ENCODE measurements around the gene CFAP107.
"Not testable (repeated sequence)": the region's sequence is repeated elsewhere in the genome, so short reads cannot be mapped to it uniquely, and the experiment has no call there.

Gene CFAP107, protein sequence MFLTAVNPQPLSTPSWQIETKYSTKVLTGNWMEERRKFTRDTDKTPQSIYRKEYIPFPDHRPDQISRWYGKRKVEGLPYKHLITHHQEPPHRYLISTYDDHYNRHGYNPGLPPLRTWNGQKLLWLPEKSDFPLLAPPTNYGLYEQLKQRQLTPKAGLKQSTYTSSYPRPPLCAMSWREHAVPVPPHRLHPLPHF

DNA sequence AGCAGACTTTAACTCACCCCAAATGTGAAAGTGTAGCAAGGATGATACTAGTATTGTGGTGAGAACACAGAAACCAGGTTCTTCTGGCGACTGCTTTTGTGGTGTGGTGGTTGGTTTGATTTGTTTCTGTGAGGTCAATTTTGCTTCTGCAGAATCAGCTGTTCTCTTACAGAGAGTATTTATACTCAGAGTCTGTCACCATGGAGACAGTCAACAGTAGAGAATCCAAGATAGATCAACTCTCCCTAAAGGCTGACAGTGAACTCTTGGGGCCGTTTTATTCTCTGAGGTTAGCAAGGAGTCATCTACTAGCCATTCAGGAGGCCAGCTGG is at the start of gene CFAP107:
Gene CFAP107 (plus strand): TSS at position 209 of the 332 bp plus-strand sequence. CDS start 231 bp downstream, outside the sequence.
- no peak for DNase-seq (ENCODE audit: low read depth, low spot score)

DNA sequence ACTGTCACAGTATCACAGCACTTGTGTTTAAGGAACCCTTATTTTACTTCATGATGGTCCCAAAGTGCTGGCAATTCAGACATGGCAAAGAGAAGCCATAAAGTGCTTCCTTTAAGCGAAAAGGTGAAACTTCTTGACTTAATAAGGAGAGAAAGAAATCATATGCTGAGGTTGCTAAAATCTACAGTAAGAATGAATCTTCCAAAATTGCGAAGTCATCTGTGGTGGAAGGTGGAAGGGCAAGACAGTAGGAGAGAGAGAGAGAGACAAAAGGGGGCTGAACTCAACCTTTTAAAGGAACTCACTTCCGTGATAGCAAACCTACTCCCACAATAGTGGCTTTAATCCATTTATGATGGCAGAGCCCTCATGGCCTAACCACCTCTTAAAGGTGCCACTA is 49.3 kb upstream of the CFAP107 start:
- no peak for DNase-seq (ENCODE audit: low read depth, low spot score)

DNA sequence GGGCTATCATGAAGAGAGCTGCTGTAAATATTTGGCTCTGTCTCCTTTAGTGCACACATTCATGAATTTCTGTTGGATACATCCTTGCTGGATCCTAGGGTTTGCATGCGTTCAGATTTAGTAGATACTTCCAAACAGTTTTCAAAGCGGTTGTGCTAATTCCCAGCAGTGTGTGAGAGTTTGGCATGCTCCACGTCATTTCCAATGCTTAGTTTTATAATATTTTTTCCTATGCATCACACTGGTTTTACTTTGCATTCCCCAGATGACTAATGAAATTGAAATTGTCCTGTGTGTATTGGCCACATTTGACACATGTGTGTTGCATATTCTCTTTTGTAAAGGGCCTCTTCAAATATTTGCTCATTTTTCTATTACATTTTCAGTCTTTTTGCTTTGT is 48.6 kb upstream of the CFAP107 start:
- no peak for DNase-seq (ENCODE audit: low read depth, low spot score)

DNA sequence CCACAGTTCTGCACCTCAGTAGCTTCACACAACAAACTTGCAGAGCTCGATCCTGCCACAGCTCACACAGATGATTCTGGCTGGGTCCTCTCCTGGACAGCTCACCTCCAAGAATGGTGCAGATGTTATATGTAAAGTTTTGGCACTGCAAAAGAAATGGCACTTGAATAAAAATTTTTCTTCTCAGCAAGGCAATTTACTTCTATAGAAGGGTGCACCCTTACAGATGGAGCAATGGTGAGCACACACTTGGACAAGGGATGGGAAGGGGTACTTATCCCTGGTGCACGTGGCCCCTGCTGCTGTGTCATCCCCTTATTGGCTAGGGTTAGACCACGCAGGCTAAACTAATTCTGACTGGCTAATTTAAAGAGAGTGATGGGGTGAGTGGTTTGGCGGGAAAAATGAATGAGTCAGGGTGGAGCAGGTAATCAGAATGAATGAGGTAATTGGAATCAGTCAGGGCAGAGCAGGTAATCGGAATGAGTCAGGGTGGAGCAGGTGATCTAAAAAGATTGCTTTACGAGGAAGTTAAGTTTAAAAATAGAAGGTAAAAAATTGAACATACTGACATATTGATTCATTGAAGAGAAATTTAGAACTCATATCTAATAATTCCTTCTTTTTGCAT is 42.1 kb upstream of the CFAP107 start:
- DNase-seq (ENCODE audit: low read depth, low spot score), result no peak

DNA sequence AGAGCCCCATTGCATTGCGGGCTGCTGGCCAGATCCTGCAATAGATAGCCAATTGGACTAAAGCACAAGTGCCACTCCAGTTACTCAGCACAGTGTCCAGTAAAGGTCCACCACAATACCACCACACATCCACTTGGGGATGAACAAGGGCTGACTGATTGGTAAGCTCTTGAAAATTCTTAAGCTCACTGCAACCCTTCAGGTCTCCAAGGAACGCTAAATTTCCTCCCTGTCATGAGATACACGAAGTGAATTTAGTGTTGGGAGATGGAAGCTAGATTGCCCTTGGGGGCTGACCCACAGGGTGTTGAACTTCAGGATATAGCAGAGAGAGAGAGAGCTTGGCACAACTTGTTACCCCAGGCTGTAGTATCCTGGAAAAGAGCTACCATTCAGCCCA is 39.9 kb upstream of the CFAP107 start:
- DNase-seq (ENCODE audit: low read depth, low spot score), result no peak

DNA sequence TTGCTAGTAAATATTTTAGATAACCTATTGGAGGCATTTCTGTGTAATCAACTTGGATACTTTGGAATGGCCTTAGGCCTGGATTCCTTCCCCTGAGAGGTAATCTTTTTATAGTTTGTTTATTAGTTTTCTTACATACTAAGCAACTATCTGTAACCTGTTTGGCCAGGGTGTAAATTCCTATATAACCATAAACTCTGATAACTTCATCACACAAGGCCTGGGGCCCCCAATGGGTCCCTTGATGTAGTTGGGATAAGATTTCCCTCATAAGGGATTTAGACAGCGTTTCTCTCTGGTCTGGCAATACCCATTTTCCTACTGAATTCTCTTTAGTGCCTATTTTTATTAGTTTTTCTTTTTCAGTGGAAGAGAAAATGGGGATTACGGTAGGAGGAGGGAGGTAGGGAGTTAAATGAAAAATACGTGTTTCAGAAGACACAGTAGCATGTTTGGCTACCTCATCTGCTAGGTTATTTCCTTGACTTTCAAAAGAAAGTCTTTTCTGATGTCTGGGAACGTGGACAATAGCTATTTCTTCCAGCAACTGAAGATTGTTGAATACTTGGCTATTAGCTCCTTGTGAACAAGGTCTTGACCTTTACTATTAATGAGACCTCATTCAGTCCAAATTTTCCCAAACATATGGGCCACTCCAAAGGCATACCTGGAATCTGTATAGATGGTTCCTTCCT is 37.5 kb upstream of the CFAP107 start:
- DNase-seq (ENCODE audit: low read depth, low spot score), result no peak

DNA sequence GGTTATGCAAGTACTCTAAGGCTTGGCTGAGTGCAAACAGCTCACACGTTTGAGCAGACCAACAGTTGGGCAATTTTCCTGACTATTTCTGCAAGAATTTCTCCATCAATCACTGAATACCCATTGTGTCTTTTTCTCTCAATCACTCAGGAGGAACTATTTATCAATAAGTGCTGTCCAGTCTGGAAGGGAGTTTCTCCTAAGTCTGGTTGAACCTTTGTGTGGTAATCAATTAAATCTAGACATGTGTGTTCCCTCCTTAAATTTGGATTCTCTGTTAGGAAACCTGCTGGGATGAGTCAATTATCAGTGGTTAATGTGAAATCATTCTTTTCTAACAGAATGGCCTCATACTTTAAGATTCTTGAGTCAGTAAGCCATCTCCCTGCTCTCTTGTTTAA is 36.9 kb upstream of the CFAP107 start:
- DNase-seq (ENCODE audit: low read depth, low spot score), result no peak

DNA sequence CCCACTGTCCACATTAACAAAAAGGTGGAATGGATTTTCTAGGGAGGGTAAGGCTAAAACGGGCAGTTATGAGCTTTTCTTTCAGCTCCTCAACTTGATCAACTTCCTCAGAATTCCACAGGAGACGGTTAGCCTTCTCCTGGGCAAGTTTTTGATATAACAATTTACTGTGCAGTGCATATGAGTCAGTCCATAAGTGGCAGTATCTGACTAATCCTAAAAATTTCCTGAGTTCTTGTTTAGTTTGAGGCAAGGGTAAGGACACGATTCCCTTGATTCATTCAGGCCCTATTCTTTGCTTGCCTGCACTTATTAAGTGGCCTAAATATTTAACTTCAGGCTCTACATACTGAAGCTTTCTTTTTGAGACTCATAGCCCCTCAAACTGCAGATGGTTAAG is 36.3 kb upstream of the CFAP107 start:
- no peak for DNase-seq (ENCODE audit: low read depth, low spot score)

DNA sequence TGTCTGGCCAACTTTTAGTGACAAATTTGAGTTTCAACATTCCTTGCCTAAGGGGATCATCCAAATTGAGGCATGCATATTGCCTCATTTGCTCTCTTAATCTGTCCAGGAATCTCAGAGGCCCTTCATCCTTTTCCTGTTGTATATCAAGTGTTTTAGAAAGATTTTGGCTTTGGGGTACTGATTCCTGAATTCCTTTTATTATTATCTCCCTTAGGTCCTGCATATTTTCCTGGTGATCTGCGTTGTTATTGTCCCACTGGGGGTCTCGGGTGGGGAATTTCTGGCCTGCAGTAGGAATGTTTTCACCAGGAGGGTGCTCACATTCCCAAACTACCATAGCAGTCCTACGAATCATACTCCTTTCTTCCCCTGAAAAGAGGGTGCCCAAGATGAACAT is 34.5 kb upstream of the CFAP107 start:
- DNase-seq (ENCODE audit: low read depth, low spot score), result peak; percentile 28

DNA sequence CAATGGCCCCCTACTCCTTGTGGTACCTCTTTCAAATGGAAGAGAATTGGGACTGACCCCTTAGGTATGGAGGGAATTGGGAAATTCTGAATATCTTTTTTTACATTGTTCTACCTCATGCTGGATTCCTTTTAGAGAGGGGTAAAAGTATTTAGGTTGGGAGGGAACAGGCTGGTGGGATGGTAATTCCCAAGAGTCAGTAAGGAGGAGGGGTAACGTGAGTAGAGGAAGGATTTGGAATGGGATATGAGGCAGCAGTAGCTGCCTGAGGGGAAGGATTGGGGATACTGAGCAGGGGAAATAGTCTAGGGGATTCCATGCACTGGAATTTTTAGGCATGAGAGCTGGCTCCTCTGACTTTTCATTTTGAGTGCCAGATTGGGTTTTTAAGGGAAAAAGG is 33.9 kb upstream of the CFAP107 start:
- peak; percentile 51 for DNase-seq (ENCODE audit: low read depth, low spot score)

DNA sequence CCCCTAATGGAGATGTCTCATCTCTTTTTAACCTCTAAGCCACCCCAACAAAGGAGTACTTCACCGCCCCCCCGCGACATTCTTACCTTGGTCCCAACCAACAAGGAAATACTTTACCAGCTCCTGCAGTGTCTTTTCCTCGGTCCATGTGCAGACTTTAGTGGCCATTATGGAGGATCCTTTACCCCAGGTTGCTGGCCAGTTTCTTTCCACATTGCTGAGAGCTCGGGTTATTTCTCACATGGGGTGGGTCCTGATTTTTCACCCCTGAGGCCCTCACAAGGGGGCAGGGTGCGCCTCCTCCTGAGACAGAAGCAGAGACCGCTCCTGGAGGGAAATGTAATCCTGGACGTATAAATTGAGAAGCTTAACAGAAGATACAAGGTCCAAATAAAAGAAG is 33.1 kb upstream of the CFAP107 start:
- DNase-seq (ENCODE audit: low read depth, low spot score), result peak; percentile 7

DNA sequence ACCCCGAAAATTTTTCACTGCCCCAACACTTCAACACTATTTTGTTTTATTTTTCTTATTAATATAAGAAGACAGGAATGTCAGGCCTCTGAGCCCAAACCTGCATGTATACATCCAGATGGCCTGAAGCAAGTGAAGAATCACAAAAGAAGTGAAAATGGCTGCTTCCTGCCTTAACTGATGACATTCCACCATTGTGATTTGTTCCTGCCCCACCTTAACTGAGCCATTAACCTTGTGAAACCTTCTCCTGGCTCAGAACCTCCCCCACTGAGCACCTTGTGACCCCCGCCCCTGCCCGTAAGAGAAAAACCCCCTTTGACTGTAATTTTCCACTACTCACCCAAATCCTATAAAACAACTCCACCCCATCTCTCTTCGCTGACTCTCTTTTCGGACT is 32.3 kb upstream of the CFAP107 start:
- peak; percentile 45 for DNase-seq (ENCODE audit: low read depth, low spot score)

DNA sequence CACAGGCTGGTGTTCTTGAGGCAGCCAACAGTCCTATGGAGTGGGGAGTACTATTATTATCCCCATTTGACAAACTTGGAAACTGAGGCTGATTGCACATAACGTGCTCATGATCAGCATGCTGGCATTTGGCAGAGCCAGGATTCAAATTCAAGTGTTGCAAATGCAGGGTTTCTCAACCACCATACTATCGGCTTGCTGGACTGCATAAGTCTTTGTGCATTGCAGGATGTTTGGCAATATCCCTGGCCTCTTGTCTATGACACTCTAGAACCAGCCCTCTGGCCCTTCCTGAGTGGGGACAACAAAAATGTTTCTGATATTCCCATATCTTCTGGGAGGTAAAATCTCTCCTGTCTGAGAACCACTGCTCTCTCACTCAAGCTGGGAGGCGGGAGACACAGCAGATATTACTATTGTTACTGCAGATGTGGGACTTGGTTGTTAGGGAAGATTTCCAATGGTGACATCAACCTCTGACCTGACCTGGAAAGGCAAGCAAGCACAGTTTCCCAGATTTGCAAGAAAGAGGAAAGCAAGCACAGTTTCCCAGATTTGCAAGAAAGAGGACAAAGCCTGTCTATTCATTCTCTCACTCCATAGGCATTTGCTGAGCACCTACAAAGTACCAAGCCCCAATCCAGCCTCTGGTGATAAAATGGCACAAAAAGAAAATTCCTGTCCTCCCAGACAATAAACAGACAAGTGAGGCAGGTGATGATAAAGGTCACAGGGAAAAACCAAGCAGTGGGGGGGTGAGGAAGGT is 31.1 kb upstream of the CFAP107 start:
- DNase-seq (ENCODE audit: low read depth, low spot score), result peak; percentile 51

DNA sequence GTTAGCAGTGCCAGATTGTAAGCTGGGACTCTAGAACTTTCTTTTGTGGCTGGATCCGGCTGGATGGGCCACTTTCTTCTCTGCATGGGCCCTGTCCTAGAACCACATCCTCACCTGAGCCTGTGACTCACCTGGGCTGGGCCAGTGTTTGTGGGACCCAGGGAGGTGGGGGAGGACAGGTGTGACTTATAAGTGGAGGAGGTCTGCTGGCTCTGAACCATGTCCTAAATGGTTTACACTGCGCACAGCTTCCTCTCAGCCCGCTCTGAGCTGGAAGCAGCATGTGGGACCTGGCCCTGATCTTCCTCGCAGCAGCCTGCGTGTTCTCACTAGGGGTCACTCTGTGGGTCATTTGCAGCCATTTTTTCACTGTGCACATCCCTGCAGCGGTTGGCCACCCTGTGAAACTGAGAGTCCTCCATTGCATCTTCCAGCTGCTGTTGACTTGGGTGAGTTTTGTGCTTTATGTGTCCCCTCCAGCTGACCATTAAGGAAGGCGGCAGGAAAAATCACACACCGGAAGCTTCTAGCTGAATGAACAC is 30.0 kb upstream of the CFAP107 start, which contains the start of gene AADACL3:
Gene AADACL3 (plus strand): TSS at position 215 of the 542 bp plus-strand sequence. CDS start 67 bp downstream, at position 282.
- DNase-seq (ENCODE audit: low read depth, low spot score), result peak; percentile 27

DNA sequence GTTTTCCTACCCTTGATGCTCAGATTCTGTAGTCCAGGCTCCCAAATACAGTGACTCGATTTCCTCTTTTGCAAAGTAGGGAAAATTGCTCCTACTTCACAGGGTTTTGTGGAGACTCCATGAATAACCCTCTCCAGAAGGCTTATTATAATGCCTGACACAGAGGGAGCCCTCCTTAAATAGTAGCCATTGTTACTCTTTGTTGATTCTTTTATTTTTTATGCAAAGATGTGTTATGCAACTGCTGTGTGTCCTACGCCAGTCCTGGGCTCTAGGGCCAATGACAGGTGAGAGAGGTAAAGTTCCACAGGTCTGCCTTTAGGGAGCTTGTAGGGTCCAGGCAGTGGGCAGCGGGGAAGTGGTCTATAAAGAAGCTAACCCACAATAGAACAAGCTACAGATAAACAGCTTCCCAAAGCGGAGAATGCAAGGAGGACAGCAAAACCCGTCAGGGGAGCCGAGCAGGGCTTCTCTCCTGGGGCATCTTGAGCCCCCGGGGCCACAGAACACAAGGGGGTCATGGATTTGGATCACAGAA is 28.6 kb upstream of the CFAP107 start:
- peak; percentile 53 for DNase-seq (ENCODE audit: low read depth, low spot score)

DNA sequence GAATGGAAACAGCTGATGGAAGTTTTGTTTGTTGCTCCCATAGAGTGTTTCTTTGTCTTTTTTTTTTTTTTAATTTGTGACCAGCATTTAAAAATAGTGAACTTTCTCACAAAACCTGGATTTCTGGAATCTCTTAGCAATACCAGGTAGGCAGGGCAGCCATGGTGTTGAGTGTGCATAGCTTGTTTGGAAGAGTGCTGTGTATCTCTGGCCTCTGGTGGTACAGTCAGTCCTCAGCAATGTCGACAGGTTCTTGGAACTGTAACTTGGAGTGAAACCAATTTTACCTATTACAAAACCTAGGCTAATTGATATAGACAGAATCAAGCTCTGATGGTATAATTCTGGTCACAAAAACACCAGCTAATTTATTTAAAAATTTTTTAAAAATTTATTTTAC is 23.4 kb upstream of the CFAP107 start:
- DNase-seq (ENCODE audit: low read depth, low spot score), result no peak

DNA sequence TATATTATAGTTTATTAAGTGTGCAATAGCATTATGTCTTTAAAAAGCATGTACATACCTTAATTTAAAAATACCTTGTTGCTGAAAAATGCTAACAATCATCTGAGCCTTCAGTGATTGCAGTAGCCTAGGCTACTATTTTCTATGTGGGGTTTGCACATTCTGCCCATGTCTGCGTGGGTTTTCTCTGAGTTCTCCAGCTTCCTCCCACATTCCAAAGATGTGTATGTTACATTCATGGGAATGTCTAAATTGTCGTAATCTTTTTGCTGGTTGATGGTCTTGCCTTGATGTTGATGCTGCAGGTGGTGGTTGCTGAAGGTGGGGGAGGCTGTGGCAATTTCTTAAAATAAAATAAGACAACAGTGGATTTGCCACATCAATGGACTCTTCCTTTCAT is 17.6 kb upstream of the CFAP107 start:
- DNase-seq (ENCODE audit: low read depth, low spot score), result no peak

DNA sequence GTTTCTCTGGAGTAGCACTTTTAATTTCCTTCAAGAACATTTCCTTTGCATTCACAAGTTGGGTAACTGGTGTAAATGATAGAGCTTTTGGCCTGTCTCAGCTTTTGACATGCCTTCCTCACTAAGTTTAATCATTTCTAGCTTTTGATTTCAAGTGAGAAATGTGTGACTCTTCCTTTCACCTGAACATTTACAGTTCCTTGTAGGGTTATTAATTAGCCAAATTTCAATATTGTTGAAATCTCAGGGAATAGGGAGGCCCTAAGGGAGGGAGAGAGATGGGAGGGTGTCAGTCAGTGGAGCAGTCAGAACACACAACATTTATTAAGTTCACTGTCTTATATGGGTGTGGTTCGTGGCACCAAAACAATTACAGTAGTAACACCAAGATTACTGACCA is 15.8 kb upstream of the CFAP107 start:
- DNase-seq (ENCODE audit: low read depth, low spot score), result no peak

DNA sequence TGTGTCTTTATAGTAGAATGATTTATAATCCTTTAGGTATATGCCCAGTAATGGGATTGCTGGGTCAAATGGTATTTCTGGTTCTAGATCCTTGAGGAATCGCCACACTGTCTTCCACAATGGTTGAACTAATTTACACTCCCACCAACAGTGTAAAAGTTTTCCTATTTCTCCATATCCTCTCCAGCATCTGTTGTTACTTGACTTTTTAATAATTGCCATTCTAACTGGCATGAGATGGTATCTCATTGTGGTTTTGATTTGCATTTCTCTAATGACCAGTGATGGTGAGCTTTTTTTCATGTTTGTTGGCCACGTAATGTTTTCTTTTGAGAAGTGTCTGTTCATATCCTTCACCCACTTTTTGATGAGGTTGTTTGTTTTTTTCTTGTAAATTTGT is 14.9 kb upstream of the CFAP107 start:
- not testable (repeated sequence) for DNase-seq (ENCODE audit: low read depth, low spot score)

DNA sequence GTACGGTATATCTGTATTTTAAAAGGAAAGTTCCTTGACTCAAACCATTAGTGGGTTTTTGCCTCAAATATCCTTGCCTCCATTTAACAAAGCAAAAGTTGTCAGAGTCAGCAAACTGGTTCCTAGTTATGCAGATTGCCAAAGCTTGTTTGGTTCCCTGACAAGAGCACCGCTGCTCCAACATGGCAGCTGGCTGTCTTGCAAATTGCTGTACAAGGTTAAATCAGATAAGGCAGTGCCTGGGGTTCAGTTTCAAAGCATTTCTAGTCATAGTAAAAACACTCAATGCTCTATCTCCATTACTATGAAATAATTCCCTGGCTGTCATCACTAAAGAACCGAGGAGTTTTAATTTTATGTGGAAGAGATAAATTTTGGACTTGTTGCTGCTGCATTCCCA is 11.3 kb upstream of the CFAP107 start:
- no peak for DNase-seq (ENCODE audit: low read depth, low spot score)

DNA sequence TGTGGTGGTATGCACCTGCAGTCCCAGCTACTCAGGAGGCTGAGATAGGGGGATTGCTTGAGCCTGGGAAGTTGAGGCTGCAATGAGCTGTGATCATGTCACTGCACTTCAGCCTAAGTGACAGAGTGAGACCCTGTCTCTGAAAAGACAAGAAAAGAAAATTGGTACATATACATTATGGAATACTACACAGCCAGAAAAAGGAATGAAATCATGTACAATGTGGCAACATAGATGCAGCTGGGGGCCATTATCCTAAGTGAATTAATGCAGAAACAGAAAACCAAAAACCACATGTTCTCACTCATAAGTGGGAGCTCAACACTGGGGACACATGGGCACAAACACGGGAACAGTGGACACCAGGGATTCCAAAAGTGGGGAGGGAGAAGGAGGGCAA is 7.1 kb upstream of the CFAP107 start:
- DNase-seq (ENCODE audit: low read depth, low spot score), result no peak

DNA sequence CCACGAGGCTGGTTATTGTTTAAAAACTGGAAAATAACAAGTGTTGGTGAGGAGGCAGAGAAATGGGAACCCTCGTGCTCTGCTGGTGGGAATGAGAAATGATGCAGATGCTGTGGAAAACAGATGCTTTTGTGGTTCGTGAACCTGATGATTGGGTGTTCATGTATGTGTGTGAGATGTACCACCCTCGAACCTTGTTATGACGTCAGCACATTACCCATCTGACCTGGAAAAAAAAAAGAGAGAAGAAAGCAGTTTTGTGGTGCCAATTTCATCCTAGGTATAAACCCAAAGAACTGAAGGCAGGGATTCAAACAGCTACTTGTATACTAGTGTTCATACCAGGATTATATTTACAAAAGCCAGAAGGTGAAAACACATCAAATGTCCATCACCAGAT is 6.4 kb upstream of the CFAP107 start:
- DNase-seq (ENCODE audit: low read depth, low spot score), result no peak

Measured in ELF-1 (cell line).